K562 (cell line): ENCODE measurements around the gene CSTB. TPM values are rescaled to one million over a fixed set of nuclear protein-coding genes. Genes with fewer than 3 reads are reported as not detected.

Source experiments
- ATAC-seq: fragments of 200-7000 bp; cut with Tn5 transposase; 3 replicates; pipeline ENCODE4 v1.9.1; 2020; ENCODE audit warnings: moderate library complexity
- BruUV-seq: library from RNA; stranded (reverse); fragments of 400-500 nt; replicated peaks from 2 replicates; lab custom pipeline; 2021; lab: Mats Ljungman, UMichigan
- CTCF ChIA-PET: fragments of 300-600 bp; formaldehyde crosslinking; extraction: SDS; loops from one replicate; lab custom pipeline; 2021; ENCODE audit warnings: low intra/inter-chr PET ratio; lab: Yijun Ruan, JAX
- POLR2A ChIA-PET: fragments of 300-600, 350-650 bp; sonication (Branson Sonifier 250); formaldehyde crosslinking; extraction: SDS; loops from one replicate; lab custom pipeline; 2021; ENCODE audit warnings: antibody characterized with exemption, inconsistent platforms; lab: Yijun Ruan, JAX
- DNase-seq, 4 experiments: peaks; one replicate each; pipeline versions ENCODE4 v3.0.0 to v3.0.0-alpha.2; 2011 to 2018; ENCODE audit warnings: low spot score in 3 of 4, mixed read lengths in 3 of 4; ENCODE audit errors: extremely low read depth in 1 of 4
- FAIRE-seq: peaks from 2 replicates; lab custom pipeline; 2011; peaks lifted over from hg19 to GRCh38; lab: Jason Lieb, UNC
- H2AFZ ChIP-seq: 2 replicates; pipeline ENCODE4 v1.6.0; 2011; ENCODE audit warnings: low read depth, low read length, control low read depth, inconsistent platforms
- H3K27ac ChIP-seq: fragments of 200-600 bp; 3 replicates; pipeline ENCODE4 v1.8.0; 2011; ENCODE audit warnings: low read depth, mild to moderate bottlenecking, control low read depth, inconsistent platforms, low read length, moderate library complexity, mixed read lengths; ENCODE audit errors: extremely low read depth
- H3K27me3 ChIP-seq, 2 experiments: fragments of 300-600 bp in 1 of 2; 2 replicates in 1 of 2; 3 replicates in 1 of 2; pipeline versions ENCODE4 v1.6.0 to v1.8.0; 2011; ENCODE audit warnings: inconsistent platforms in 2 of 2, low read length in 2 of 2, mild to moderate bottlenecking in 1 of 2, mixed read lengths in 1 of 2, moderate library complexity in 1 of 2; ENCODE audit not compliant: control insufficient read depth in 2 of 2, insufficient read depth in 2 of 2
- H3K36me3 ChIP-seq: fragments of 300-600 bp; 3 replicates; pipeline ENCODE4 v1.8.0; 2011; ENCODE audit warnings: mild to moderate bottlenecking, low read length, inconsistent platforms; ENCODE audit not compliant: control insufficient read depth, insufficient read depth
- H3K4me1 ChIP-seq, 2 experiments: fragments of 200-600 bp in 1 of 2; replicated peaks in 1 of 2; 2 replicates in 1 of 2; 3 replicates in 1 of 2; pipeline versions ENCODE4 v1.5.1 to v1.8.0; 2011; ENCODE audit warnings: inconsistent platforms in 2 of 2, low read length in 2 of 2, mild to moderate bottlenecking in 1 of 2, mixed read lengths in 1 of 2, moderate library complexity in 1 of 2; ENCODE audit not compliant: control insufficient read depth in 2 of 2, insufficient read depth in 2 of 2
- H3K4me2 ChIP-seq: 2 replicates; pipeline ENCODE4 v1.6.1; 2011; ENCODE audit warnings: low read length, control low read depth, inconsistent platforms, mixed read lengths; ENCODE audit not compliant: insufficient read depth
- H3K4me3 ChIP-seq: fragments of 200-600 bp; sonication (generic), shearing (Covaris generic); 2 replicates; pipeline ENCODE4 v1.5.1; 2016; ENCODE audit warnings: control low read depth, inconsistent platforms
- H3K79me2 ChIP-seq: fragments of 200-600 bp; 3 replicates; pipeline ENCODE4 v1.8.0; 2011; ENCODE audit warnings: low read length, inconsistent platforms; ENCODE audit not compliant: control insufficient read depth, insufficient read depth
- H3K9ac ChIP-seq, 2 experiments: 2 replicates each; pipeline versions ENCODE4 v1.6.0 to v1.6.1; 2011; ENCODE audit warnings: low read depth in 2 of 2, low read length in 2 of 2, control low read depth in 1 of 2, inconsistent platforms in 1 of 2, mild to moderate bottlenecking in 1 of 2, mixed read lengths in 1 of 2; ENCODE audit not compliant: insufficient read depth in 1 of 2
- H3K9me1 ChIP-seq: one replicate; pipeline ENCODE4 v1.6.0; 2011; ENCODE audit warnings: inconsistent platforms, mild to moderate bottlenecking, low read length, moderate library complexity; ENCODE audit not compliant: control insufficient read depth, insufficient read depth
- H3K9me3 ChIP-seq: replicated peaks from 2 replicates; pipeline ENCODE4 v1.5.1; 2011; ENCODE audit warnings: low read depth, low read length, inconsistent platforms; ENCODE audit not compliant: control insufficient read depth, insufficient read depth
- H4K20me1 ChIP-seq: replicated peaks from 2 replicates; pipeline ENCODE4 v1.6.1; 2011; ENCODE audit warnings: low read length, inconsistent platforms, mixed read lengths; ENCODE audit not compliant: control insufficient read depth, insufficient read depth
- BRD4 ChIP-seq: fragments of 200-600 bp; sonication (generic); IDR thresholded peaks from 2 replicates; pipeline ENCODE4 v1.6.1; 2017; ENCODE audit warnings: inconsistent platforms
- CHD2 ChIP-seq: IDR thresholded peaks from 2 replicates; pipeline ENCODE4 v1.6.1; 2011; ENCODE audit warnings: low read depth, low read length
- CSDE1 ChIP-seq, 2 experiments: fragments of 450-650 bp; IDR thresholded peaks; 2 replicates each; pipeline ENCODE4 v1.6.1; 2016; ENCODE audit warnings: mild to moderate bottlenecking in 1 of 2
- DDX20 ChIP-seq: fragments of 450-650 bp; IDR thresholded peaks from 2 replicates; pipeline ENCODE4 v1.6.1; 2016; ENCODE audit warnings: missing genetic modification characterization, low read depth, mild to moderate bottlenecking, missing compliant biosample characterization, moderate library complexity
- EP300 ChIP-seq: IDR thresholded peaks from 2 replicates; pipeline ENCODE4 v1.6.1; 2012; ENCODE audit warnings: low read length, improper control_type of control experiment
- HMG20A ChIP-seq: fragments of 450-650 bp; formaldehyde crosslinking; conservative IDR thresholded peaks from 2 replicates; pipeline ENCODE4 v1.4.0; 2020; ENCODE audit warnings: mild to moderate bottlenecking, mixed read lengths
- HNRNPH1 ChIP-seq: fragments of 200-400 bp; formaldehyde crosslinking; optimal IDR thresholded peaks from 2 replicates; pipeline ENCODE3; 2017; ENCODE audit warnings: low read depth, mild to moderate bottlenecking, low read length, moderate library complexity
- MCM7 ChIP-seq, 2 experiments: fragments of 450-650 bp; IDR thresholded peaks; 2 replicates each; pipeline ENCODE4 v1.6.1; 2016 to 2018
- NR2C2 ChIP-seq, 2 experiments: fragments of 200-800 bp in 1 of 2; sonication (Bioruptor generic) in 1 of 2; sonication (generic) in 1 of 2; formaldehyde crosslinking in 1 of 2; IDR thresholded peaks; 2 replicates each; pipeline versions ENCODE4 v1.6.1 to v1.8.0; 2016 to 2022; ENCODE audit warnings: mild to moderate bottlenecking in 1 of 2, missing compliant biosample characterization in 1 of 2, missing genetic modification characterization in 1 of 2, missing genetic modification reagents in 1 of 2
- POLR2G ChIP-seq: fragments of 200-400 bp; formaldehyde crosslinking; IDR thresholded peaks from 2 replicates; pipeline ENCODE4 v1.6.1; 2017; ENCODE audit warnings: low read depth, mild to moderate bottlenecking, antibody characterized with exemption, low read length, moderate library complexity
- POLR3G ChIP-seq: IDR thresholded peaks from 2 replicates; pipeline ENCODE4 v1.6.1; 2011; ENCODE audit not compliant: insufficient read length, insufficient replicate concordance; ENCODE audit errors: extremely low read depth
- RBFOX2 ChIP-seq: fragments of 200-400 bp; formaldehyde crosslinking; IDR thresholded peaks from 2 replicates; pipeline ENCODE4 v1.6.1; 2017; ENCODE audit warnings: low read depth, mild to moderate bottlenecking, low read length, moderate library complexity
- TSHZ1 ChIP-seq: fragments of 250-450 bp; sonication (Bioruptor Pico); IDR thresholded peaks from 2 replicates; pipeline ENCODE4 v1.4.0; 2020; ENCODE audit warnings: mild to moderate bottlenecking, moderate library complexity
- ZNF12 ChIP-seq: sonication (generic); formaldehyde crosslinking; IDR thresholded peaks from 2 replicates; pipeline ENCODE4 v1.4.0; 2020; ENCODE audit warnings: mild to moderate bottlenecking, missing genetic modification reagents
- ZNF583 ChIP-seq: fragments of 250-450 bp; sonication (Bioruptor Pico); IDR thresholded peaks from 2 replicates; pipeline ENCODE4 v1.4.0; 2020
- WGBS: fragments of 100-300 bp; shearing (Covaris generic); methylation state at CpG from one replicate; pipeline ENCODE4 v1.1.6; 2016; ENCODE audit warnings: low coverage, mixed read lengths; ENCODE audit not compliant: insufficient coverage; ENCODE audit errors: missing lambda C conversion rate; 5-methylcytosine and 5-hydroxymethylcytosine counted together
- in situ Hi-C: fragments of 300-500 bp; cut with MboI; formaldehyde crosslinking; loops from 4 replicates; pipeline ENCODE4 v1.15.0; 2018; ENCODE audit warnings: inconsistent platforms, mixed read lengths
- intact Hi-C: fragments of 100-400 bp; cut with micrococcal nuclease; formaldehyde crosslinking; loops from 2 replicates; pipeline ENCODE4 v1.14.2; 2022
- polyA plus RNA-seq, 8 experiments: library from polyadenylated mRNA; depleted of rRNA in 4 of 8; stranded (reverse) in 5 of 8; unstranded in 3 of 8; fragments of >200 nt; fragmentation: Nextera tagmentation in 2 of 8; fragmentation: Illumina TruSeq in 1 of 8; extraction: Ambion mirVana in 2 of 8; extraction: Trizol in 1 of 8; gene quantifications; 2 replicates each; pipeline versions ENCODE4 v1.2.1 to v1.2.3, GENCODE V29; 2011 to 2014; ENCODE audit warnings: inconsistent platforms in 1 of 8, missing spikeins in 1 of 8
- total RNA-seq, 7 experiments: library from RNA; depleted of rRNA in 6 of 7; stranded (reverse); fragments of >200 nt in 6 of 7; fragmentation: Illumina TruSeq in 2 of 7; extraction: Trizol in 2 of 7; gene quantifications; 2 replicates each; pipeline versions ENCODE4 v1.2.1 to v1.2.3, GENCODE V29; 2011 to 2021; ENCODE audit warnings: low replicate concordance in 1 of 7

The CSTB gene
- total and polyA plus RNA-seq, 9 of the 15 experiments (the other 6 are each of a cell fraction or from before 2014, with no cell fraction given) = 12.4 to 65.0 (median 31.7) TPM

DNA sequence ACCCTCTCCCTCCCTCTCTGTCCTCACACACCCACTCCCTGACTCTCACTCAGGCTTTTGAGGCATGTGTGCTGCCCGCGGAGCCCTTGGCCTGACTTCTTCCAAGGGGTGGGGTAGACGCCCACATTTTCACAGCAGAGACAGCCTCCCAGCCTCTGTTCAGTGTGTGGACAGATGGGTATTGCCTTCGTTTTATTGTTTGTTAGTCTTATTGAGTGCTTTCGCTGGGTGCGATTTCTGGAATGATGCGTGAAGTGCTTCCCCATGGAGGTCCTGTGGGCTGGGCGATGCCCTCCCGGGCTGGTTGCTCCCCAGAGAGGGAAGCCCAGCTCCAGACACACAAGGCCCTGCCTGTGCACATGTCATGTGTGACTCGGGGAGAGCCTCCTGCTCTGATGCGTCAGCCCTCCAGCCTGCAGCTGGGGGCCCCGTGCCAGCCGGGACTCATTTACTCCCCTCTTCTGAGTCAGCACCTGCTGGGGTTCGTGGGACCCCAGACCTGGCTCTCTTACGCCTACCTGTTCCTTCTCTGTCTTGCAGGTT, 42.5 kb downstream of the CSTB start:
- 80% methylated on average over 15 of the region's 15 CpGs for WGBS
- Histone ChIP-seq H3K27me3 (no peaks in the 10 kb centered on the region), H3K9me3 (no peaks in the 10 kb centered on the region), H3K9me1 (peaks cover 14% of the 10 kb centered on the region), H3K27ac (no peak overlapping the region), H3K9ac (peak overlapping the region in 1 of 2 experiments; percentile 65; a peak in 2 of 4 replicates), H3K36me3 (peaks cover 76% of the 10 kb centered on the region), H4K20me1 (peaks cover 23% of the 10 kb centered on the region), H2AFZ (no peak overlapping the region), H3K4me1 (peaks cover 24 to 66% of the 10 kb centered on the region in 2 experiments), H3K4me3 (no peak overlapping the region), H3K4me2 (no peak overlapping the region), H3K79me2 (peaks cover 78% of the 10 kb centered on the region)
- no peak for TF ChIP-seq EP300
- no peak for TF ChIP-seq DDX20 (tag)
- TF ChIP-seq POLR3G = no peak
- TF ChIP-seq TSHZ1 (CRISPR knock-in tag) = no peak
- no peak for TF ChIP-seq ZNF12 (CRISPR knock-in tag)
- TF ChIP-seq POLR2G = 0 out of 2 replicates have a peak, but pooled peaks have one; percentile 16
- no peak for TF ChIP-seq ZNF583 (CRISPR knock-in tag)
- TF ChIP-seq NR2C2 (CRISPR knock-in tag; IDR thresholded peaks at IDR 0.05) = no peak
- no peak for TF ChIP-seq NR2C2 (tag; IDR thresholded peaks at IDR 0.05)
- TF ChIP-seq CSDE1 (IDR thresholded peaks at IDR 0.05) = no peak
- TF ChIP-seq RBFOX2 = peak; percentile 26; the same call in 1 of the 2 replicates
- TF ChIP-seq MCM7 (IDR thresholded peaks at IDR 0.05) = no peak
- no peak for TF ChIP-seq BRD4
- no peak for TF ChIP-seq CHD2
- TF ChIP-seq HNRNPH1 = no peak
- no peak for TF ChIP-seq HMG20A (CRISPR knock-in tag)
- DNase-seq (no peak), ATAC-seq (no peak), FAIRE-seq (no peak)
- no TSS peak for BruUV-seq
- ChIA-PET POLR2A (interaction anchor here (0.7 kb wide), 1 partner anchor 23 kb away, joined by 4 read pairs; no protein-coding TSS in a partner anchor), CTCF (no interaction called here)
- intact Hi-C loops = no loop called here
- in situ Hi-C loops = no loop called here
